H1 (cell line): Measurements from ENCODE around the gene GATA5. TPM values are rescaled to one million over a fixed set of nuclear protein-coding genes. Genes with fewer than 3 reads are reported as not detected.

Source experiments
- CTCF ChIA-PET: fragments of 300-600 bp; sonication (Branson Sonifier 250); formaldehyde crosslinking; loops from one replicate; lab custom pipeline; 2021; ENCODE audit not compliant: partially characterized antibody; lab: Charles Lee
- POLR2A ChIA-PET: fragments of 300-600 bp; sonication (Branson Sonifier 250); formaldehyde crosslinking; loops from one replicate; lab custom pipeline; 2021; ENCODE audit warnings: inconsistent platforms; ENCODE audit not compliant: partially characterized antibody; lab: Charles Lee
- DNase-seq, 2 experiments: peaks; one replicate each; pipeline versions ENCODE4 v3.0.0 to v3.0.0-alpha.2; 2010 to 2022; ENCODE audit warnings: low spot score in 2 of 2, low read depth in 1 of 2, mixed read lengths in 1 of 2
- FAIRE-seq: peaks from 2 replicates; lab custom pipeline; 2011; peaks lifted over from hg19 to GRCh38; lab: Jason Lieb, UNC
- H2AFZ ChIP-seq: 2 replicates; pipeline ENCODE4 v1.8.1; 2012; ENCODE audit warnings: low read length, inconsistent platforms
- H2AK5ac ChIP-seq: 2 replicates; pipeline ENCODE4 v1.6.1; 2013; ENCODE audit warnings: low read depth, low read length
- H2BK120ac ChIP-seq: replicated peaks from 2 replicates; pipeline ENCODE3; 2013; ENCODE audit warnings: low read depth, low read length, inconsistent platforms
- H2BK12ac ChIP-seq: 2 replicates; pipeline ENCODE4 v1.6.1; 2013; ENCODE audit warnings: low read depth, low read length
- H2BK15ac ChIP-seq: 2 replicates; pipeline ENCODE4 v1.6.1; 2013; ENCODE audit warnings: low read length
- H2BK20ac ChIP-seq: 2 replicates; pipeline ENCODE4 v1.6.1; 2013; ENCODE audit warnings: low read length
- H2BK5ac ChIP-seq: 2 replicates; pipeline ENCODE4 v1.6.1; 2013; ENCODE audit warnings: low read depth, low read length
- H3K14ac ChIP-seq: 2 replicates; pipeline ENCODE4 v1.6.1; 2013; ENCODE audit warnings: inconsistent platforms; ENCODE audit not compliant: insufficient read length
- H3K18ac ChIP-seq: 2 replicates; pipeline ENCODE4 v1.6.1; 2013; ENCODE audit warnings: low read length; ENCODE audit errors: extremely low read depth
- H3K23ac ChIP-seq: 2 replicates; pipeline ENCODE4 v1.6.1; 2013; ENCODE audit warnings: inconsistent platforms; ENCODE audit not compliant: insufficient read length
- H3K23me2 ChIP-seq: 2 replicates; pipeline ENCODE4 v1.6.1; 2013; ENCODE audit warnings: low read depth, low read length
- H3K27ac ChIP-seq: 2 replicates; pipeline ENCODE4 v1.6.1; 2011; ENCODE audit warnings: low read depth, low read length, inconsistent platforms
- H3K27me3 ChIP-seq, 4 experiments: replicated peaks in 1 of 4; 1 replicate in 1 of 4; 2 replicates in 3 of 4; pipeline versions ENCODE4 v1.6.1 to v1.8.1; 2011 to 2013; ENCODE audit warnings: low read length in 3 of 4, mild to moderate bottlenecking in 3 of 4, inconsistent platforms in 2 of 4, mixed read lengths in 2 of 4, moderate library complexity in 1 of 4; ENCODE audit not compliant: control insufficient read depth in 3 of 4, insufficient read depth in 3 of 4; ENCODE audit errors: extremely low read depth in 1 of 4
- H3K36me3 ChIP-seq, 4 experiments: 2 replicates each; pipeline versions ENCODE4 v1.6.1 to v1.8.1; 2011 to 2013; ENCODE audit warnings: mild to moderate bottlenecking in 4 of 4, low read length in 3 of 4, moderate library complexity in 2 of 4, control low read depth in 1 of 4, inconsistent platforms in 1 of 4; ENCODE audit not compliant: insufficient read depth in 4 of 4, control insufficient read depth in 2 of 4
- H3K4ac ChIP-seq: replicated peaks from 2 replicates; pipeline ENCODE3; 2013; ENCODE audit warnings: low read length, low read depth, mixed read lengths, inconsistent platforms; ENCODE audit not compliant: insufficient read length
- H3K4me1 ChIP-seq, 4 experiments: replicated peaks in 1 of 4; 1 replicate in 1 of 4; 2 replicates in 3 of 4; pipeline versions ENCODE4 v1.6.1 to v1.8.1; 2011 to 2013; ENCODE audit warnings: low read length in 3 of 4, inconsistent platforms in 2 of 4, mixed read lengths in 1 of 4; ENCODE audit not compliant: insufficient read depth in 4 of 4, control insufficient read depth in 3 of 4
- H3K4me2 ChIP-seq, 2 experiments: 2 replicates each; pipeline versions ENCODE4 v1.6.1 to v1.8.1; 2011 to 2013; ENCODE audit warnings: low read depth in 2 of 2, low read length in 2 of 2, control low read depth in 1 of 2, inconsistent platforms in 1 of 2, mild to moderate bottlenecking in 1 of 2; ENCODE audit not compliant: insufficient read depth in 1 of 2
- H3K4me3 ChIP-seq, 4 experiments: fragments of 200-600, 300-600 bp in 1 of 4; sonication (generic), shearing (Covaris generic), sonication (Bioruptor Twin) in 1 of 4; 2 replicates each; pipeline versions ENCODE4 v1.5.1 to v1.8.1; 2011 to 2016; ENCODE audit warnings: low read length in 4 of 4, low read depth in 3 of 4, control low read depth in 2 of 4, inconsistent platforms in 2 of 4, mild to moderate bottlenecking in 2 of 4, mixed read lengths in 1 of 4, moderate library complexity in 1 of 4; ENCODE audit not compliant: insufficient read depth in 2 of 4; ENCODE audit errors: extremely low read depth in 1 of 4
- H3K56ac ChIP-seq: replicated peaks from 2 replicates; pipeline ENCODE3; 2013; ENCODE audit warnings: low read depth, mild to moderate bottlenecking, mixed read lengths, low read length, inconsistent platforms; ENCODE audit not compliant: insufficient read length
- H3K79me1 ChIP-seq: 2 replicates; pipeline ENCODE4 v1.6.1; 2013; ENCODE audit warnings: low read depth, low read length, control low read depth
- H3K79me2 ChIP-seq, 2 experiments: 2 replicates each; pipeline versions ENCODE4 v1.6.1 to v1.8.1; 2012 to 2013; ENCODE audit warnings: low read length in 2 of 2, mild to moderate bottlenecking in 2 of 2, inconsistent platforms in 1 of 2; ENCODE audit not compliant: insufficient read depth in 2 of 2, control insufficient read depth in 1 of 2
- H3K9ac ChIP-seq, 4 experiments: replicated peaks in 1 of 4; 1 replicate in 1 of 4; 2 replicates in 3 of 4; pipeline versions ENCODE4 v1.6.1 to v1.8.1; 2011 to 2013; ENCODE audit warnings: low read depth in 3 of 4, low read length in 3 of 4, control low read depth in 2 of 4, mild to moderate bottlenecking in 2 of 4, moderate library complexity in 2 of 4, inconsistent platforms in 1 of 4; ENCODE audit errors: extremely low read depth in 1 of 4
- H3K9me3 ChIP-seq, 2 experiments: 2 replicates each; pipeline versions ENCODE4 v1.6.1 to v1.8.1; 2012 to 2013; ENCODE audit warnings: mild to moderate bottlenecking in 2 of 2, moderate library complexity in 2 of 2, control low read depth in 1 of 2, inconsistent platforms in 1 of 2, low read depth in 1 of 2, low read length in 1 of 2, mixed read lengths in 1 of 2; ENCODE audit not compliant: insufficient read depth in 2 of 2
- H4K20me1 ChIP-seq, 2 experiments: replicated peaks in 1 of 2; 2 replicates each; pipeline versions ENCODE3 to v1.8.1; 2011 to 2013; ENCODE audit warnings: inconsistent platforms in 2 of 2, low read length in 2 of 2, mild to moderate bottlenecking in 1 of 2; ENCODE audit not compliant: insufficient read depth in 2 of 2, control insufficient read depth in 1 of 2
- H4K5ac ChIP-seq: 2 replicates; pipeline ENCODE4 v1.6.1; 2013; ENCODE audit warnings: low read length, low read depth, mixed read lengths, inconsistent platforms; ENCODE audit not compliant: insufficient read length
- H4K8ac ChIP-seq: 2 replicates; pipeline ENCODE4 v1.8.0; 2013; ENCODE audit warnings: mild to moderate bottlenecking, moderate library complexity, low read length, inconsistent platforms; ENCODE audit not compliant: insufficient read depth; ENCODE audit errors: extremely low read depth
- H4K91ac ChIP-seq: replicated peaks from 2 replicates; pipeline ENCODE3; 2013; ENCODE audit warnings: low read length, mixed read lengths, inconsistent platforms; ENCODE audit not compliant: insufficient read length
- SUZ12 ChIP-seq: fragments of 200-600 bp; sonication (generic); IDR thresholded peaks from 2 replicates; pipeline ENCODE4 v1.6.1; 2012; ENCODE audit warnings: mild to moderate bottlenecking, inconsistent platforms, low read length, moderate library complexity, mixed read lengths
- WGBS, 2 experiments: shearing (Covaris generic) in 1 of 2; methylation state at CpG; one replicate each; pipeline versions ENCODE4 v1.1.6 to v1.1.7; 2013 to 2015; ENCODE audit warnings: low lambda C conversion rate in 2 of 2, mixed read lengths in 2 of 2, inconsistent platforms in 1 of 2, low coverage in 1 of 2, missing lambda C conversion rate in 1 of 2; ENCODE audit not compliant: insufficient replicate concordance in 2 of 2, insufficient coverage in 1 of 2, insufficient read length in 1 of 2; ENCODE audit errors: extremely low coverage in 1 of 2, missing lambda C conversion rate in 1 of 2; 5-methylcytosine and 5-hydroxymethylcytosine counted together
- polyA plus RNA-seq, 7 experiments: library from polyadenylated mRNA; depleted of rRNA in 3 of 7; stranded (reverse) in 5 of 7; unstranded in 2 of 7; fragments of >200 nt in 5 of 7; fragments of 200-250 nt in 2 of 7; gene quantifications; 1 replicate in 5 of 7; 2 replicates in 1 of 7; 4 replicates in 1 of 7; pipeline versions ENCODE4 v1.2.1 to v1.2.3, GENCODE V29; 2011 to 2013; ENCODE audit warnings: missing spikeins in 2 of 7, mixed read lengths in 2 of 7
- total RNA-seq: library from RNA; stranded (reverse); fragmentation: NEBNext Ultra II Directional; extraction: Animal tissue kit (Norgen Biotek cat#: 25700); gene quantifications from 2 replicates; pipeline ENCODE4 v1.2.1, GENCODE V29; 2021

GATA5 gene
- total and polyA plus RNA-seq, 2 of the 8 experiments (the other 6 are each of a cell fraction or from before 2014, with no cell fraction given): 0.08 to 0.11 TPM

DNA sequence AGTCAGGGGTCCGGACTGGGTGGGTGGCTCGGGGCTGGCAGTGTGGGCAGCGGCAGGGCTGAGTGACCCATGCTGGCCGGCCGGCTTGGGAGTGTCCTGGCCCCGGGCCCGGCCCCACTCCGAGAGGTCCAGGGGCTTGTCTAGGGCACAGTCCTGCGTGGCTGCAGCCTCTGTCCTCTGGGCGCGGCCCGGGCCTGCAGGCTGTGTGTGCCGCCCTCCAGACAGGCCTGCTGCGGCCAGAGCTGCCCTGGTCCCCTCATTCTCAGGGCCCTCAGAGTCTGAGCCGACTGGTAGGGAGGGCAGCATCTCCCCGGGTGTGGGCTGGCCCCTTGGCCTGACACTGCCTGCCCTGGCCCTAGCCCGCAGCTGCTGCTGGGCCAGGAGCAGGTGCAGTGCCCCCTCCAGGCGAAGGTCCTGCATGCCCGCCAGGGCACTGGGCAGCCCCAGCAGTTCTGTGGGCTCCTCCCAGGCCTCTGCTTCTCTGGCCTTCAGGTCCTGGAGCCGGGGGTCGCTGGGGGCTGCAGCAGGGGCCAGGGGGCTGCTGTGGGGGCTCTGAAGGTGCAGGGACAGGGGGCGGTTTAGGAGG lies 61.8 kb downstream of the GATA5 start:
- POLR2A ChIA-PET: interaction anchor here (2.4 kb wide), 1 partner anchor 10 kb away, joined by 15 read pairs; no protein-coding TSS in a partner anchor
- Histone ChIP-seq H3K4me1 (peaks cover 0 to 8% (median 0%) of the 10 kb centered on the region in 4 experiments; a peak in 2 of 7 replicates), H2BK15ac (no peak overlapping the region), H3K79me1 (no peaks in the 10 kb centered on the region), H2BK12ac (no peak overlapping the region), H3K23ac (no peak overlapping the region), H3K18ac (no peak overlapping the region), H2AK5ac (no peak overlapping the region), H3K56ac (no peak overlapping the region), H2BK120ac (no peak overlapping the region), H2BK20ac (no peak overlapping the region), H3K79me2 (no peaks in the 10 kb centered on the region), H4K20me1 (peaks cover 0 to 2% of the 10 kb centered on the region in 2 experiments), H3K14ac (no peak overlapping the region), H3K9ac (no peak overlapping the region), H3K4me3 (no peak overlapping the region), H4K91ac (no peak overlapping the region), H3K27ac (no peak overlapping the region), H3K9me3 (no peaks in the 10 kb centered on the region), H3K36me3 (no peaks in the 10 kb centered on the region), H3K4ac (no peak overlapping the region), H2BK5ac (no peak overlapping the region), H2AFZ (no peak overlapping the region), H4K8ac (no peak overlapping the region), H3K27me3 (peaks cover 0 to 3% (median 0%) of the 10 kb centered on the region in 4 experiments; a peak in 2 of 7 replicates), H4K5ac (no peak overlapping the region), H3K23me2 (no peaks in the 10 kb centered on the region), H3K4me2 (no peak overlapping the region)
- DNase-seq (no peak), FAIRE-seq (no peak)
- WGBS, 2 experiments: 79% methylated on average over 10 of the region's 22 CpGs; no CpG with 5 or more reads in 1 of the 2 experiments
- CTCF ChIA-PET: interaction anchor here (0.8 to 7.1 kb wide), 11 partner anchors 9 to 74 kb away, joined by 3 to 104 read pairs (median 4); partner anchors contain the start of gene RBBP8NL
- TF ChIP-seq SUZ12: no peak
